Measurements from ENCODE around the gene MARCHF3. TPM values are rescaled to one million over a fixed set of nuclear protein-coding genes. Genes with fewer than 3 reads are reported as not detected.

Gene MARCHF3
- total and polyA plus RNA-seq, 10 of the 15 experiments (the other 5 are each of a cell fraction or from before 2014, with no cell fraction given): 3.6 to 24.1 (median 11.3) TPM

- no peak for TF ChIP-seq PBX3 (IDR thresholded peaks at IDR 0.05; ENCODE audit: insufficient replicate concordance, low read depth, low read length)
- TF ChIP-seq POU2F2 (IDR thresholded peaks at IDR 0.05; ENCODE audit: borderline replicate concordance, low read depth, low read length): no peak
- TF ChIP-seq REST (IDR thresholded peaks at IDR 0.05; ENCODE audit: low read depth, low read length): no peak
- TF ChIP-seq SREBF2 (IDR thresholded peaks at IDR 0.05; ENCODE audit: low read length): no peak
- no peak for TF ChIP-seq TCF3 (IDR thresholded peaks at IDR 0.05; ENCODE audit: borderline replicate concordance, insufficient read depth, low read depth, low read length)
- TF ChIP-seq SPI1 (IDR thresholded peaks at IDR 0.05; ENCODE audit: borderline replicate concordance, insufficient read depth, low read depth, low read length): no peak
- no peak for TF ChIP-seq CUX1 (IDR thresholded peaks at IDR 0.05; ENCODE audit: insufficient replicate concordance, low read depth, low read length)
- no peak for TF ChIP-seq HDGF (IDR thresholded peaks at IDR 0.05)
Measured at GRCh38 chr5:126881821-126882600, 148.3 kb downstream of the MARCHF3 start (continued).

Data from GM12878 (cell line).